H1 (cell line): ENCODE measurements around the gene CEP85L. TPM values are rescaled to one million over a fixed set of nuclear protein-coding genes. Genes with fewer than 3 reads are reported as not detected.

Experiments
- CTCF ChIA-PET: fragments of 300-600 bp; sonication (Branson Sonifier 250); formaldehyde crosslinking; loops from one replicate; lab custom pipeline; 2021; ENCODE audit not compliant: partially characterized antibody; lab: Charles Lee
- POLR2A ChIA-PET: fragments of 300-600 bp; sonication (Branson Sonifier 250); formaldehyde crosslinking; loops from one replicate; lab custom pipeline; 2021; ENCODE audit warnings: inconsistent platforms; ENCODE audit not compliant: partially characterized antibody; lab: Charles Lee
- DNase-seq, 2 experiments: peaks; one replicate each; pipeline versions ENCODE4 v3.0.0 to v3.0.0-alpha.2; 2010 to 2022; ENCODE audit warnings: low spot score in 2 of 2, low read depth in 1 of 2, mixed read lengths in 1 of 2
- FAIRE-seq: peaks from 2 replicates; lab custom pipeline; 2011; peaks lifted over from hg19 to GRCh38; lab: Jason Lieb, UNC
- H2AFZ ChIP-seq: 2 replicates; pipeline ENCODE4 v1.8.1; 2012; ENCODE audit warnings: low read length, inconsistent platforms
- H2AK5ac ChIP-seq: 2 replicates; pipeline ENCODE4 v1.6.1; 2013; ENCODE audit warnings: low read depth, low read length
- H2BK120ac ChIP-seq: replicated peaks from 2 replicates; pipeline ENCODE3; 2013; ENCODE audit warnings: low read depth, low read length, inconsistent platforms
- H2BK12ac ChIP-seq: 2 replicates; pipeline ENCODE4 v1.6.1; 2013; ENCODE audit warnings: low read depth, low read length
- H2BK15ac ChIP-seq: 2 replicates; pipeline ENCODE4 v1.6.1; 2013; ENCODE audit warnings: low read length
- H2BK20ac ChIP-seq: 2 replicates; pipeline ENCODE4 v1.6.1; 2013; ENCODE audit warnings: low read length
- H2BK5ac ChIP-seq: 2 replicates; pipeline ENCODE4 v1.6.1; 2013; ENCODE audit warnings: low read depth, low read length
- H3K14ac ChIP-seq: 2 replicates; pipeline ENCODE4 v1.6.1; 2013; ENCODE audit warnings: inconsistent platforms; ENCODE audit not compliant: insufficient read length
- H3K18ac ChIP-seq: 2 replicates; pipeline ENCODE4 v1.6.1; 2013; ENCODE audit warnings: low read length; ENCODE audit errors: extremely low read depth
- H3K23ac ChIP-seq: 2 replicates; pipeline ENCODE4 v1.6.1; 2013; ENCODE audit warnings: inconsistent platforms; ENCODE audit not compliant: insufficient read length
- H3K23me2 ChIP-seq: 2 replicates; pipeline ENCODE4 v1.6.1; 2013; ENCODE audit warnings: low read depth, low read length
- H3K27ac ChIP-seq: 2 replicates; pipeline ENCODE4 v1.6.1; 2011; ENCODE audit warnings: low read depth, low read length, inconsistent platforms
- H3K27me3 ChIP-seq, 4 experiments: replicated peaks in 1 of 4; 1 replicate in 1 of 4; 2 replicates in 3 of 4; pipeline versions ENCODE4 v1.6.1 to v1.8.1; 2011 to 2013; ENCODE audit warnings: low read length in 3 of 4, mild to moderate bottlenecking in 3 of 4, inconsistent platforms in 2 of 4, mixed read lengths in 2 of 4, moderate library complexity in 1 of 4; ENCODE audit not compliant: control insufficient read depth in 3 of 4, insufficient read depth in 3 of 4; ENCODE audit errors: extremely low read depth in 1 of 4
- H3K36me3 ChIP-seq, 4 experiments: 2 replicates each; pipeline versions ENCODE4 v1.6.1 to v1.8.1; 2011 to 2013; ENCODE audit warnings: mild to moderate bottlenecking in 4 of 4, low read length in 3 of 4, moderate library complexity in 2 of 4, control low read depth in 1 of 4, inconsistent platforms in 1 of 4; ENCODE audit not compliant: insufficient read depth in 4 of 4, control insufficient read depth in 2 of 4
- H3K4ac ChIP-seq: replicated peaks from 2 replicates; pipeline ENCODE3; 2013; ENCODE audit warnings: low read length, low read depth, mixed read lengths, inconsistent platforms; ENCODE audit not compliant: insufficient read length
- H3K4me1 ChIP-seq, 4 experiments: replicated peaks in 1 of 4; 1 replicate in 1 of 4; 2 replicates in 3 of 4; pipeline versions ENCODE4 v1.6.1 to v1.8.1; 2011 to 2013; ENCODE audit warnings: low read length in 3 of 4, inconsistent platforms in 2 of 4, mixed read lengths in 1 of 4; ENCODE audit not compliant: insufficient read depth in 4 of 4, control insufficient read depth in 3 of 4
- H3K4me2 ChIP-seq, 2 experiments: 2 replicates each; pipeline versions ENCODE4 v1.6.1 to v1.8.1; 2011 to 2013; ENCODE audit warnings: low read depth in 2 of 2, low read length in 2 of 2, control low read depth in 1 of 2, inconsistent platforms in 1 of 2, mild to moderate bottlenecking in 1 of 2; ENCODE audit not compliant: insufficient read depth in 1 of 2
- H3K4me3 ChIP-seq, 4 experiments: fragments of 200-600, 300-600 bp in 1 of 4; sonication (generic), shearing (Covaris generic), sonication (Bioruptor Twin) in 1 of 4; 2 replicates each; pipeline versions ENCODE4 v1.5.1 to v1.8.1; 2011 to 2016; ENCODE audit warnings: low read length in 4 of 4, low read depth in 3 of 4, control low read depth in 2 of 4, inconsistent platforms in 2 of 4, mild to moderate bottlenecking in 2 of 4, mixed read lengths in 1 of 4, moderate library complexity in 1 of 4; ENCODE audit not compliant: insufficient read depth in 2 of 4; ENCODE audit errors: extremely low read depth in 1 of 4
- H3K56ac ChIP-seq: replicated peaks from 2 replicates; pipeline ENCODE3; 2013; ENCODE audit warnings: low read depth, mild to moderate bottlenecking, mixed read lengths, low read length, inconsistent platforms; ENCODE audit not compliant: insufficient read length
- H3K79me1 ChIP-seq: 2 replicates; pipeline ENCODE4 v1.6.1; 2013; ENCODE audit warnings: low read depth, low read length, control low read depth
- H3K79me2 ChIP-seq, 2 experiments: 2 replicates each; pipeline versions ENCODE4 v1.6.1 to v1.8.1; 2012 to 2013; ENCODE audit warnings: low read length in 2 of 2, mild to moderate bottlenecking in 2 of 2, inconsistent platforms in 1 of 2; ENCODE audit not compliant: insufficient read depth in 2 of 2, control insufficient read depth in 1 of 2
- H3K9ac ChIP-seq, 4 experiments: replicated peaks in 1 of 4; 1 replicate in 1 of 4; 2 replicates in 3 of 4; pipeline versions ENCODE4 v1.6.1 to v1.8.1; 2011 to 2013; ENCODE audit warnings: low read depth in 3 of 4, low read length in 3 of 4, control low read depth in 2 of 4, mild to moderate bottlenecking in 2 of 4, moderate library complexity in 2 of 4, inconsistent platforms in 1 of 4; ENCODE audit errors: extremely low read depth in 1 of 4
- H3K9me3 ChIP-seq, 2 experiments: 2 replicates each; pipeline versions ENCODE4 v1.6.1 to v1.8.1; 2012 to 2013; ENCODE audit warnings: mild to moderate bottlenecking in 2 of 2, moderate library complexity in 2 of 2, control low read depth in 1 of 2, inconsistent platforms in 1 of 2, low read depth in 1 of 2, low read length in 1 of 2, mixed read lengths in 1 of 2; ENCODE audit not compliant: insufficient read depth in 2 of 2
- H4K20me1 ChIP-seq, 2 experiments: replicated peaks in 1 of 2; 2 replicates each; pipeline versions ENCODE3 to v1.8.1; 2011 to 2013; ENCODE audit warnings: inconsistent platforms in 2 of 2, low read length in 2 of 2, mild to moderate bottlenecking in 1 of 2; ENCODE audit not compliant: insufficient read depth in 2 of 2, control insufficient read depth in 1 of 2
- H4K5ac ChIP-seq: 2 replicates; pipeline ENCODE4 v1.6.1; 2013; ENCODE audit warnings: low read length, low read depth, mixed read lengths, inconsistent platforms; ENCODE audit not compliant: insufficient read length
- H4K8ac ChIP-seq: 2 replicates; pipeline ENCODE4 v1.8.0; 2013; ENCODE audit warnings: mild to moderate bottlenecking, moderate library complexity, low read length, inconsistent platforms; ENCODE audit not compliant: insufficient read depth; ENCODE audit errors: extremely low read depth
- H4K91ac ChIP-seq: replicated peaks from 2 replicates; pipeline ENCODE3; 2013; ENCODE audit warnings: low read length, mixed read lengths, inconsistent platforms; ENCODE audit not compliant: insufficient read length
- CTCF ChIP-seq, 3 experiments: IDR thresholded peaks; 1 replicate in 2 of 3; 2 replicates in 1 of 3; pipeline versions ENCODE4 v1.5.1 to v1.6.1; 2011; ENCODE audit warnings: low read length in 3 of 3, mild to moderate bottlenecking in 3 of 3, inconsistent platforms in 2 of 3, low read depth in 1 of 3, moderate library complexity in 1 of 3; ENCODE audit not compliant: insufficient read depth in 1 of 3; ENCODE audit errors: control extremely low read depth in 1 of 3
- JUND ChIP-seq: IDR thresholded peaks from 2 replicates; pipeline ENCODE4 v1.6.1; 2011; ENCODE audit warnings: mild to moderate bottlenecking, improper control_type of control experiment, low read length
- RAD21 ChIP-seq, 2 experiments: IDR thresholded peaks in 1 of 2; conservative IDR thresholded peaks in 1 of 2; 2 replicates each; pipeline ENCODE4 v1.6.1; 2011; ENCODE audit warnings: low read depth in 2 of 2, low read length in 2 of 2, improper control_type of control experiment in 1 of 2, inconsistent platforms in 1 of 2, mild to moderate bottlenecking in 1 of 2, moderate library complexity in 1 of 2
- SUZ12 ChIP-seq: fragments of 200-600 bp; sonication (generic); IDR thresholded peaks from 2 replicates; pipeline ENCODE4 v1.6.1; 2012; ENCODE audit warnings: mild to moderate bottlenecking, inconsistent platforms, low read length, moderate library complexity, mixed read lengths
- TEAD4 ChIP-seq: IDR thresholded peaks from 2 replicates; pipeline ENCODE4 v1.6.1; 2012; ENCODE audit warnings: low read depth, low read length, inconsistent platforms, mixed read lengths
- WGBS, 2 experiments: shearing (Covaris generic) in 1 of 2; methylation state at CpG; one replicate each; pipeline versions ENCODE4 v1.1.6 to v1.1.7; 2013 to 2015; ENCODE audit warnings: low lambda C conversion rate in 2 of 2, mixed read lengths in 2 of 2, inconsistent platforms in 1 of 2, low coverage in 1 of 2, missing lambda C conversion rate in 1 of 2; ENCODE audit not compliant: insufficient replicate concordance in 2 of 2, insufficient coverage in 1 of 2, insufficient read length in 1 of 2; ENCODE audit errors: extremely low coverage in 1 of 2, missing lambda C conversion rate in 1 of 2; 5-methylcytosine and 5-hydroxymethylcytosine counted together
- polyA plus RNA-seq, 7 experiments: library from polyadenylated mRNA; depleted of rRNA in 3 of 7; stranded (reverse) in 5 of 7; unstranded in 2 of 7; fragments of >200 nt in 5 of 7; fragments of 200-250 nt in 2 of 7; gene quantifications; 1 replicate in 5 of 7; 2 replicates in 1 of 7; 4 replicates in 1 of 7; pipeline versions ENCODE4 v1.2.1 to v1.2.3, GENCODE V29; 2011 to 2013; ENCODE audit warnings: missing spikeins in 2 of 7, mixed read lengths in 2 of 7
- total RNA-seq: library from RNA; stranded (reverse); fragmentation: NEBNext Ultra II Directional; extraction: Animal tissue kit (Norgen Biotek cat#: 25700); gene quantifications from 2 replicates; pipeline ENCODE4 v1.2.1, GENCODE V29; 2021

Gene CEP85L
- total and polyA plus RNA-seq, 2 of the 8 experiments (the other 6 are each of a cell fraction or from before 2014, with no cell fraction given), result 3.2 to 27.6 TPM

- no peak overlapping the region for H3K56ac ChIP-seq
- H2BK15ac ChIP-seq, result no peak overlapping the region
- H3K79me1 ChIP-seq, result no peaks in the 10 kb centered on the region
- peaks cover 0 to 1% (median 0%) of the 10 kb centered on the region in 4 experiments; a peak in 1 of 7 replicates for H3K27me3 ChIP-seq
- H3K23ac ChIP-seq, result no peak overlapping the region
- POLR2A ChIA-PET, result interaction anchor here (0.6 to 1.8 kb wide), 3 partner anchors 9 to 50 kb away, joined by 3 to 7 read pairs (median 4); no protein-coding TSS in a partner anchor
- 71% methylated on average over 5 of the region's 5 CpGs; no CpG with 5 or more reads in 1 of the 2 experiments for WGBS, 2 experiments
- H2BK12ac ChIP-seq, result no peak overlapping the region
- TF ChIP-seq SUZ12, result no peak
- 0 out of 2 replicates have a peak, but pooled peaks have one; percentile 19 for TF ChIP-seq JUND
- TF ChIP-seq CTCF (IDR thresholded peaks at IDR 0.05; ENCODE audit: control extremely low read depth in 1 of 3, insufficient read depth in 1 of 3, low read depth in 1 of 3, low read length in 3 of 3), result peak in 2 of 3 experiments; percentile 58 to 70; a peak in 3 of 4 replicates
- TF ChIP-seq RAD21 (IDR thresholded peaks at IDR 0.05 in 1 of 2, conservative IDR thresholded peaks at IDR 0.05 in 1 of 2; ENCODE audit: low read depth in 2 of 2, low read length in 2 of 2), result peak; percentile 81 to 83
- 0 out of 2 replicates have a peak, but pooled peaks have one; percentile 15 for TF ChIP-seq TEAD4
- no peak overlapping the region for H3K4me2 ChIP-seq
- no peak overlapping the region for H2BK5ac ChIP-seq
- no peaks in the 10 kb centered on the region for H3K9me3 ChIP-seq
- no peak overlapping the region for H3K14ac ChIP-seq
- H3K18ac ChIP-seq, result no peak overlapping the region
- H4K8ac ChIP-seq, result no peak overlapping the region
- FAIRE-seq, result peak; percentile 94
- CTCF ChIA-PET, result interaction anchor here (0.5 to 5.2 kb wide), 43 partner anchors 8 to 963 kb away, joined by 3 to 48 read pairs (median 4); partner anchors contain the start of gene GOPC
- peaks cover 0 to 2% of the 10 kb centered on the region in 2 experiments for H4K20me1 ChIP-seq
- H3K23me2 ChIP-seq, result no peaks in the 10 kb centered on the region
- H3K79me2 ChIP-seq, result peaks cover 0 to 45% of the 10 kb centered on the region in 2 experiments; a peak in 2 of 4 replicates
- H4K5ac ChIP-seq, result no peak overlapping the region
- no peak for DNase-seq
- H3K4ac ChIP-seq, result no peak overlapping the region
- no peak overlapping the region for H3K27ac ChIP-seq
- no peak overlapping the region for H2AK5ac ChIP-seq
- no peak overlapping the region for H2BK120ac ChIP-seq
- H3K36me3 ChIP-seq, result peaks cover 0 to 4% (median 0%) of the 10 kb centered on the region in 4 experiments; a peak in 1 of 8 replicates
- no peak overlapping the region for H3K4me3 ChIP-seq
- H3K4me1 ChIP-seq, result peaks cover 0 to 7% (median 4%) of the 10 kb centered on the region in 4 experiments; a peak in 5 of 7 replicates
- no peak overlapping the region for H3K9ac ChIP-seq
- H2BK20ac ChIP-seq, result no peak overlapping the region
- no peak overlapping the region for H2AFZ ChIP-seq
- no peak overlapping the region for H4K91ac ChIP-seq
Measured at GRCh38 chr6:118565311-118565960, 86.0 kb downstream of the CEP85L start.
